GM18858 (cell line): ENCODE results near the gene C2orf42.
"Not testable (repeated sequence)": the region's sequence is repeated elsewhere in the genome, so short reads cannot be mapped to it uniquely, and the experiment has no call there.

ENCODE experiments used
- ATAC-seq: cut with Tn5 transposase; IDR thresholded peaks from one replicate; pipeline ENCODE4 v1.9.1; 2021; ENCODE audit not compliant: unreplicated experiment

Gene C2orf42

DNA sequence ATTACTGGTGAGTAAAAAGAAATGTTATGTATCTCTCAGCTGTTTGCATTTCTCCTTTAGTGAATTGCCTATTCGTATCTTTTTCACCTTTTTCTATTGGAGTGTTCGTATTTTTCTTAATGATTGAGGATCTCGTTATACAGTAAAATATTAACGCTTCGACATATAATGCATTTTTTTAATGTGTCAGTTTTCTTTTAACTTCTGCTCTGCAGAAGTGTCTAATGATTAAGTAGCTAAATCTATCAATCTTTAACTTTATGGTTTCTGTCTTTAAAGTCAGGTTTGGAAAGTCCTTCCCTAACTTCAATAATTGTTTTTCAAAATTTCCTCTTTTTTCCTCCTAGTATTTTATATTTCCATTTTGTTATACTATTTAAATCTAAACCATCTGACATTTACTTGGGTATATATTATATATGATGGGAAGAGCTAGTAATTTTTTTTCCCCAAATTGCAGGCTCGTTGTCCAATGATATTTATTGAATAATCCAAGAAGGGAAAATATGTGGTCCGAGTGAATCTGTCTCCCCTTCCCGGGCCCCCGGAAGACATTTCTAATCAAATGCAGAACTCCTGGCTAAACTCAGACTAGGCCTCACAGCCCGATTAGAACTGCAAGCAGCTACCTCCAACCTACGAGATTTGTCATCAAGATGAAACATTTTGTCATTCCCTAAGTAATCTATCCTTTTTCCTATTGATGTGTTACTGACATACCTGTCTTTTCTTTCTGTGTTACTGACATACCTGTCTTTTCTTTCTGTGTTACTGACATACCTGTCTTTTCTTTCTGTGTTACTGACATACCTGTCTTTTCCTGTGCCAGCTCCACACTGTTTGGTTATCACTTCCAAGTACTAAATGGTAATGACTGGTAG, 86.3 kb downstream of the C2orf42 start:
- no peak for ATAC-seq

DNA sequence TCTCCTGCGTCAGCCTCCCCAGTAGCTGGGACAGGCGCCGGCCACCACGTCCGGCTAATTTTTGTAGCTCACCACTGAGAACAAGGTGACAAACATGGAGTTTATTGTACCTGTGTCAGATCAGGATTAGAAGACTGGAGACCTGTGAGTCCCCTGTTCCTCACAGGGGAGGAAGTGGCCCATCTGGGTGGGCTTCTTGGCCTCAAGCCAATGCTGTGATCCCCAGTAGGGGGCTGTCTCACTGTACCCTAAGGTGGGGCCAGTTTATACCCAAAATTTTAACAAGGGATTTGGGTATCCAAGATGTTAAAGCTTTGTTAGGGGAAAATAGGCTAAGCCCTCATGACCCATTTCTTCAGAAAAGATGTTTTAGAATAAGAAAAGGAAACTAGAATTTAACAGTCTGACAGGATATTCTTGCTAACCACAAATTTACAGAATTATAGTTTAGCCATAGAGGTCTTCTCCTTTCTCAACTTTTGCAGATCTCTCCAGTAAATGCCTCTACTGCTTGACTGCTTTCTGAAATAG, 87.2 kb downstream of the C2orf42 start:
- ATAC-seq, result no peak

DNA sequence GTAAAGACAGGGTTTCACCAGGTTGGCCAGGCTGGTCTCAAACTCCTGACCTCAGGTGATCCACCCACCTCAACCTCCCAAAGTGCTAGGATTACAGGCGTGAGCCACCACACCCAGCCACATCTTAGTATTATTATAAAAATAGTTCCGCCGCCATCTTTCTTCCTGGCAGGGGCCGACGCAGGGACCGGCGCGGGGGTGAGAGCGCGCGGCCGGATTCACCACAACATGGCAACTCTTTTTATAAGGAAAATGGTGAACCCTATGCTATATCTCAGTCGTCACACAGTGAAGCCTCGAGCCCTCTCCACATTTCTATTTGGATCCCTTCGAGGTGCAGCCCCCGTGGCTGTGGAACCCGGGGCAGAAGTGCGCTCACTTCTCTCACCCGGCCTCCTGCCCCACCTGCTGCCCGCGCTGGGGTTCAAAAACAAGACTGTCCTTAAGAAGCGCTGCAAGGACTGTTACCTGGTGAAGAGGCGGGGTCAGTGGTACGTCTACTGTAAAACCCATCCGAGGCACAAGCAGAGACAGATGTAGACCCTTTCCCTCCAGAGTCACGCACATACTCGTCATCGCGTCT, 88.4 kb downstream of the C2orf42 start:
- ATAC-seq, result not testable (repeated sequence)

DNA sequence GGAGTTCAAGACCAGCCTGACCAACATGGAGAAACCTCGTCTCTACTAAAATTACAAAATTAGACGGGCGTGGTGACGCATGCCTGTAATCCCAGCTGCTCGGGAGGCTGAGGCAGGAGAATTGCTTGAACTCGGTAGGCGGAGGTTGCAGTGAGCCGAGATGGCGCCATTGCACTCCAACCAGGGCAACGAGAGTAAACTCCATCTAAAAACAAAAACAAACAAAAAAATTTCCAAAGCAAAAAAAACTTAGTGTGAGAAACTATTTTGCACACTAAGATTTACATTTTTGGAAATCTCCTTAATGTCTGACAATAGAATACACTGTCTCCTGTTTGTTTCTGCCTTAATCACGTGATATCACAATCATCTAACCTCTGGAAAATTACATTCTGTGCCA, 89.1 kb downstream of the C2orf42 start:
- ATAC-seq, result not testable (repeated sequence)

DNA sequence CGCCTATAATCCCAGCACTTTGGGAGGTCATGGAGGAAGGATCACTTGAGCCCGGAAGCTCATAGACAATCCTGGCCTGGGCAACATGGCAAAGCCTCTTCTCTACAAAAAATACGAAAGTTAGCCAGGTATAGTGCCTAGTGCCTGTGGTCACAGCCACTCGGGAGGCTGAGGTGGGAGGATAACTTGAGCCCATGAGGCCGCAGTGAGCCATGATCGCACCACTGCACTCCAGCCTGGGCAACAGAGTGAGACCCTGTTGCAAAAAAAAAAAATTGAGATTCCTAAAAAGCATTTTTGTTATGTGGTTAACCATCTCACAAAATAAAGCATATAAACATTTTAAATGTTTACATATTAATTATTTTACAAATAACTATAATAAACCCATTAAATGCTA, 89.6 kb downstream of the C2orf42 start:
- ATAC-seq, result no peak
